Anterior cingulate cortex (tissue), 58 donors: Measurements from ENCODE around the gene PCNX4.
"Not testable (repeated sequence)": the region's sequence is repeated elsewhere in the genome, so short reads cannot be mapped to it uniquely, and the experiment has no call there.

Source experiments
- DNase-seq, 58 donors: peaks; one replicate each; lab custom pipeline; 2025; lab: John Stamatoyannopoulos, UW

Gene PCNX4

DNA sequence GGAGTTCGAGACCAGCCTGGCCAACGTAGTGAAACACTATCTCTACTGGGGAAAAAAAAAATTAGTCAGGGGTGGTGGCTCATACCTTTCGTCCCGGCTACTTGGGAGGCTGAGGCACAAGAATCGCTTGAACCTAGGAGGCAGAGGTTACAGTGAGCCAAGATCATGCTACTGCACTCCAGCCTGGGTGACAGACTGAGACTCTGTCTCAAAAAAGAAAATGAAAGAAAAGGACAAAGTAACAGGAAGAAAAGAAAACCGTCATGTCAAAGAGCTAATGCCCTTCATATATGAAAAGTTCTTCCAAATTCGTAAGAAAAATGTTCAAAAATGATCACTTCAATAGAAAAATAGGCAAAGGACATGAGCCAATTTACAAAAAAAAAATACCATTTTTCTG, 8.1 kb downstream of the PCNX4 start:
- DNase-seq: not testable (repeated sequence)

- no peak for DNase-seq
These were observed 10.1 kb downstream of the PCNX4 start for GRCh38 chr14:60101786-60102185.

GRCh38 chr14:60102389-60102788, 10.7 kb downstream of the PCNX4 start:
- DNase-seq: no peak

GRCh38 chr14:60106339-60106738, 14.6 kb downstream of the PCNX4 start:
- peak in 21 of 58 donors; percentile 1 to 62 (median 19) for DNase-seq

GRCh38 chr14:60107477-60107876, 15.8 kb downstream of the PCNX4 start:
- DNase-seq: no peak

GRCh38 chr14:60111732-60112131, 20.0 kb downstream of the PCNX4 start:
- DNase-seq: no peak

DNA sequence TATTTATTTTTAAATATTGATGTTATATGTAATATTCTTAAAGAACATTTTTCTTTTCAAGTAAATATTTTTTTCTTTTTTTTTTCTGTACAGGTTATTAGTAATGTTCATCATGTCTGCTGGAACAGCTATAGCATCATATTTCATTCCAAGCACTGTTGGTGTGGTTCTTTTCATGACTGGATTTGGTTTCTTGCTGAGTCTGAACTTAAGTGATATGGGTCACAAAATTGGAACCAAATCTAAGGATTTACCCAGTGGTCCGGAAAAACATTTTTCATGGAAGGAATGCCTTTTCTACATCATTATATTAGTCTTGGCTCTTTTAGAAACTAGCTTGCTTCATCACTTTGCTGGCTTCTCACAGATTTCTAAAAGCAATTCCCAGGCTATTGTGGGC, 23.2 kb downstream of the PCNX4 start:
- DNase-seq: no peak

GRCh38 chr14:60116181-60116580, 24.5 kb downstream of the PCNX4 start:
- no peak for DNase-seq

DNA sequence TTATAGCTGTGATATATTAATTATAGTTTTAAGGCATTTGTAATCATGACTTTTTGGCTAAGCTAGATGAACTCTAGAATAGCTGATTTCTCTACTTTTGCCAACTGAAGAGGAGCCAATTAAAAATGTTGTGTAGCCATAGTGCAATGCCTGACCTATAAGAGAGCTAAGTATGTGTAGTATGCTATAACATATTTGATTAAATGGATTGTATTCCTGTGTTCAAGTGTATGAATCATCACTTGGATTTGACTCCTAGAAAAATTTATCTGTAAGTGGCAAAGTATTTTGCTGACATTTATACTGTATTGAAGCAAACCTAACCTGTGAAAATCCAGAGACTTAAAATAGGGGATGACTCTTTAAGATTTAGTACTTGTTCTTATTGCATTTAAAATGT, 34.2 kb downstream of the PCNX4 start:
- no peak for DNase-seq

GRCh38 chr14:60133487-60133886, 41.8 kb downstream of the PCNX4 start:
- DNase-seq: no peak

GRCh38 chr14:60134702-60135101, 43.0 kb downstream of the PCNX4 start:
- DNase-seq: no peak

GRCh38 chr14:60151715-60152114, 60.0 kb downstream of the PCNX4 start:
- peak in 50 of 58 donors; percentile 2 to 85 (median 48) for DNase-seq

DNA sequence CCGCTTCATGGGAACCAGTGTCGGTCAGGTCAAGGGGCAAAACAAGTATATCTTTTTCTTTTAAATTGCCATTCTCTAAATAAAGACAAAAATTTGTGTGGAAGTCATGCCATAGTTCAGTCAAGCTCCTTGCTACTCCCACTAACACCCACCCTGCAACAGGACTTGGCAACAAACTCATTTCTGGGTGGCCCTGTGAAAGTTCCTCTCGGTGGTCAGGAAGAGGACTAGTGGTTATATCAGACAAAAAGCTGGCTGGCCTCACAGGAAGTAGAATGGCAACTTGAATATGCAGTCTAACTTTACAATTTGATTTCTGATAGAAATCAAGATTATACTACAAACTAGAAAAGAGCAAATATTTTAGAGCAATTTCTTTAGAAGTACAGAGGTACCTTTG, 62.3 kb downstream of the PCNX4 start:
- DNase-seq: no peak

- no peak for DNase-seq
These were observed 62.9 kb downstream of the PCNX4 start for GRCh38 chr14:60154671-60155070.

DNA sequence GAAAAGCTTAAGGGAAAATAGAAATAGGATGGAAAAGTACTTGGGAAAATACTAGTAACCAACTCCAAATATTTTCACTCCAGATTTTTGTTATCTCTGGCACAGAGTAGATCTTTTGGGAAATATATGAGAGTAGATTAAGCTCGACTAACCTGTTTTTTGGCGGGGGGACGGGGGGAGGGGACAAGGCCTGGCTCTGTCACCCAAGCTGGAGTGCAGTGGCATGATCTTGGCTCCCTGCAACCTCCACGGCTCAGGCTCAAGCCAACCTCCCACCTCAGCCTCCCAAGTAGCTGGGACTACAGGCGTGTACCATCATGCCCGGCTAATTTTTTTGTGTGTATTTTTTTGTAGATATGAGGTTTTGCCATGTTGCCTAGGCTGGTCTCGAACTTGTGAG, 68.7 kb downstream of the PCNX4 start:
- DNase-seq: no peak

DNA sequence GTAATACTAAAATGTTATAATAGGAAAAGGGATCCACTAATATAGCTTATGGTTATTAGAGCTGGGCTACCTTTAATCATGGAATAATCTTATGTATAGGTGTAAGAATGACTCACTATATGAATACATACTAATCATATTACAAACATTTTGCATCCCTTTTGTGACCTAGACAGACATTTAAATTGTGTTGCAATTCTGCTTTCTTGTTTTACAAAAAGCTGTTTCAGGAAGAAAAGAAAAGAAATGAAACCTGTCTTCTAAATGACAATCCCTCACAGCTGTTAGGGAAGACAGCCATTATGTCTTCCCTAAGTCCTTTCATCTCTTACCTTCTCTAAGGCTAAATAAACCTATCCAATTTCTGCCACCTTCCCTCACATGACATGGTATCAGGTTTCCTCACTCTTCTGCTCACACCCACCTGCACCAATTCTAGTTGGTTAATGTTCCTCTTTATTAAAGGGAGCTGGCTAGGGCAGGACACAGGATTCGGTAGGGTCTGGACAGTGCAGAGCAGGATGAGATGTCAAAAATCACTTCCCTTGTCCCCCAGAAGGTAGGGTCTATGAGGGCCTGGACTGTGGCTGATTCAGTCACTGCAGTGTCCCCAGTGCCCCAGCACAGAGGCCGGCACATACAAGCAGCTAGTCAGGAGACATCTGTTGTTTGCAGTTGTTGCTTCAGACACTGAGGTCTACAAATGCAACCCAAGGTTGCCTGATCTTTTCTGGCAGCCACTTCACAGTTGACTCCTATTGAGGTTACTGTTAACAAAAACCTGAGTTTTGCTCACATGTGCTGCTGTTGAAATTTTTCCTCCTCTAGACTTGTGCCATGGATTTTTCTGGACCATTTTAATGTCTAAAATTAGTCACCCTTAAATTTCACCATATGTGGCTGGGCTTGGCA, 69.7 kb downstream of the PCNX4 start:
- DNase-seq: no peak

DNA sequence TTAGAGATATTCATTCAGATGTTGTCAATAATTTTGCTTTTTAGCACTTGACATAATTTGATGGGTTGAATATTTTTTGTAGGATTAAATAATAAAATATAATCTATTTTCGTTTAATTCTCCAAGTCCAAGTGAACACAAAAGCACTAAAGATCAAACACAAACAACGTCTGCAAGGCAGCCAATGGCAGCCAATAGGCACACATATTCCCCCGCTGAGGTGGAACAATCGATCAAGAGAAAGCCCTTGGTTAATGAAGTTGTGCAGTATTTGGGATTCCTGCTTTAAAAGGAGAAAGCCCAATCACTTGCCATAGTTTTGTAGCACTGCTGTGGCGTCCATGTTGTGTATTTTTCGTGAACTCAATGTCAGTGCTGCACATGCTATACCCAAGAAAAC, 72.0 kb downstream of the PCNX4 start:
- DNase-seq: no peak

- no peak for DNase-seq
These were observed 72.6 kb downstream of the PCNX4 start for GRCh38 chr14:60164404-60164711.

DNA sequence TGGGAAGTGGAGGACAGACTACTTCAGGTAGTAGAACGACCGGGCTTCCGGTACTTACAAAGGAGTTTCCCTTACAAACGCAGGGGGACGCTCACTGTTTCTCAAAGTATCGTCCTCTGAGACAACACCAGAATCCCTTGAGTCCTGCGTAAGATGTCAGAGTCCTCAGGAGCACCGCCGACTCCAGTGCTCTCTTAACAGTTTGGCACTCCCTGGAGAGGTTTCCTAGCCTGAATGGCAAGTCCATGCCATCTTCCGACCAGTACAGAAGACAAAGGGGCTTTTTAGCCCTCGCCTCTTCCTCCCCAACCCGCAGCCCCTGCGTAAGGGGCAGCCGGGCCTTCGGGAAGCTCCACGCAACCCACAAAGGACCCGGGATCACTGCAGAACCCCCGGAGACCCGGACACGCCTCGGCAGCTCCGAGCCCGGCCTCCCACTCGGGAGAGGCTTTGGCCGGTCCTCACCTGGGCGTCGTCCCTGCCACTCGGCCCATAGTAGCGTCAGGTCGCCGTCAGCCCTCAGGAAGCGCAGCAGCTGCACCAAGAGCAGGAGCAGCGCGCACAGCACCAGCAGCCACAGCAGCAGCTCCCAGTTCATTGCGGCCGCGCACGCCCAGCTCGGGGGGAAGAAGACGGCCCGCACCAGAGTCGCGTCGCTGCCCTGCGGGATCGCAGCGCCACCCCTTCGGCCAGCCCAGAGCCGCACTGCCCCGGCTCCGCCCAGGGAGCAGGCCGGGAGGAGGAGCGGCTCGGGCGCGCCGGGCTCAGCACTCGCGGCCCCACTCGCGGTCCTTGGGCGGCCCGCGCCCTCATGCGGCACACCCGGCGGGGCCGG, 73.2 kb downstream of the PCNX4 start, which contains the start of gene DHRS7:
DHRS7 (minus strand) TSS at position 687 of the 835 bp plus-strand sequence; CDS start at position 598, 89 bp downstream.
- DNase-seq: peak in 56 of 58 donors; percentile 17 to 91 (median 76)

GRCh38 chr14:60165547-60165876, 73.8 kb downstream of the PCNX4 start:
- no peak for DNase-seq

DNA sequence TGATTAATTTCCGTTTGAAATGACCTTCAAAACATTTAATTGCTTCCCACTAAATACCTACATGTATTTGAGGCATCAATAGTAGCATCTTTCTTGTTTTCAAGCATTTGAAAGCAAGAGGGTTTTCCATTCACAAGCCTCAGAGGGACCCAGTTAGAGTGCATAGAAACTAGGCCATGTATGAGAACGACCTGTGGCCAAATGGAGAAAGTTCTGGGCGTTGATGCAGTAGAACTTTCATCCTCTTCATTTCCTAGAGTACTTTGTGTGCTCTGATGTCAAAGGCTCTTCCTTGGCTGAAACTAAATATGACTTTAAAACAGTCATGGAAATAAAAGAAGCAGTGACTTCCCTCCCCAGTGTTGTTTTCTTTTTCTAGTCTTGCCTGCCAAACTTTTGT, 74.4 kb downstream of the PCNX4 start:
- DNase-seq: no peak

- no peak for DNase-seq
These were observed 78.0 kb downstream of the PCNX4 start for GRCh38 chr14:60169722-60170121.
